Measurements from ENCODE around the gene SH3PXD2A. TPM values are rescaled to one million over a fixed set of nuclear protein-coding genes. Genes with fewer than 3 reads are reported as not detected.
"Not testable (repeated sequence)": the region's sequence is repeated elsewhere in the genome, so short reads cannot be mapped to it uniquely, and the experiment has no call there.

SH3PXD2A gene
- total RNA-seq, 1 experiment from 2014 or later: 6.8 TPM

- Histone ChIP-seq H3K4me3 (ENCODE audit: insufficient read depth, low read depth, low read length) (no peak overlapping the region), H3K27me3 (ENCODE audit: control insufficient read depth, insufficient read depth, low read length) (peaks cover 7% of the 10 kb centered on the region; the same call in 1 of the 2 replicates), H3K36me3 (replicated peaks; ENCODE audit: control insufficient read depth, insufficient read depth, low read length) (no peaks in the 10 kb centered on the region)
- DNase-seq: no peak
These were observed 6.0 kb downstream of the SH3PXD2A start for GRCh38 chr10:103849212-103849877.

- Histone ChIP-seq H3K27me3 (ENCODE audit: control insufficient read depth, insufficient read depth, low read length) (no peaks in the 10 kb centered on the region), H3K36me3 (replicated peaks; ENCODE audit: control insufficient read depth, insufficient read depth, low read length) (no peaks in the 10 kb centered on the region), H3K4me3 (ENCODE audit: insufficient read depth, low read depth, low read length) (no peak overlapping the region)
- peak; percentile 75 for DNase-seq
These were observed 7.4 kb downstream of the SH3PXD2A start for GRCh38 chr10:103847909-103848468.

- Histone ChIP-seq H3K36me3 (replicated peaks; ENCODE audit: control insufficient read depth, insufficient read depth, low read length) (no peaks in the 10 kb centered on the region), H3K4me3 (ENCODE audit: insufficient read depth, low read depth, low read length) (no peak overlapping the region), H3K27me3 (ENCODE audit: control insufficient read depth, insufficient read depth, low read length) (no peaks in the 10 kb centered on the region)
- DNase-seq: no peak
These were observed 8.0 kb downstream of the SH3PXD2A start for GRCh38 chr10:103847346-103847745.

GRCh38 chr10:103845972-103846371, 9.4 kb downstream of the SH3PXD2A start:
- Histone ChIP-seq H3K4me3 (ENCODE audit: insufficient read depth, low read depth, low read length) (no peak overlapping the region), H3K27me3 (ENCODE audit: control insufficient read depth, insufficient read depth, low read length) (no peaks in the 10 kb centered on the region), H3K36me3 (replicated peaks; ENCODE audit: control insufficient read depth, insufficient read depth, low read length) (no peaks in the 10 kb centered on the region)
- DNase-seq: no peak

GRCh38 chr10:103845346-103845745, 10.0 kb downstream of the SH3PXD2A start:
- not testable (repeated sequence) for H3K4me3 ChIP-seq (ENCODE audit: insufficient read depth, low read depth, low read length); H3K36me3 ChIP-seq (replicated peaks; ENCODE audit: control insufficient read depth, insufficient read depth, low read length); H3K27me3 ChIP-seq (ENCODE audit: control insufficient read depth, insufficient read depth, low read length); DNase-seq

- no peak overlapping the region for H3K4me3 ChIP-seq (ENCODE audit: insufficient read depth, low read depth, low read length)
- no peaks in the 10 kb centered on the region for H3K27me3 ChIP-seq (ENCODE audit: control insufficient read depth, insufficient read depth, low read length)
- DNase-seq: no peak
- no peaks in the 10 kb centered on the region for H3K36me3 ChIP-seq (replicated peaks; ENCODE audit: control insufficient read depth, insufficient read depth, low read length)
These were observed 11.4 kb downstream of the SH3PXD2A start for GRCh38 chr10:103843854-103844570.

- no peaks in the 10 kb centered on the region for H3K36me3 ChIP-seq (replicated peaks; ENCODE audit: control insufficient read depth, insufficient read depth, low read length)
- H3K27me3 ChIP-seq (ENCODE audit: control insufficient read depth, insufficient read depth, low read length): no peaks in the 10 kb centered on the region
- H3K4me3 ChIP-seq (ENCODE audit: insufficient read depth, low read depth, low read length): no peak overlapping the region
- DNase-seq: no peak
These were observed 12.3 kb downstream of the SH3PXD2A start for GRCh38 chr10:103843045-103843444.

- no peaks in the 10 kb centered on the region for H3K27me3 ChIP-seq (ENCODE audit: control insufficient read depth, insufficient read depth, low read length)
- H3K36me3 ChIP-seq (replicated peaks; ENCODE audit: control insufficient read depth, insufficient read depth, low read length): no peaks in the 10 kb centered on the region
- no peak for DNase-seq
- H3K4me3 ChIP-seq (ENCODE audit: insufficient read depth, low read depth, low read length): no peak overlapping the region
These were observed 12.8 kb downstream of the SH3PXD2A start for GRCh38 chr10:103842605-103843004.

- no peak for DNase-seq
- no peak overlapping the region for H3K4me3 ChIP-seq (ENCODE audit: insufficient read depth, low read depth, low read length)
- H3K27me3 ChIP-seq (ENCODE audit: control insufficient read depth, insufficient read depth, low read length): no peaks in the 10 kb centered on the region
- H3K36me3 ChIP-seq (replicated peaks; ENCODE audit: control insufficient read depth, insufficient read depth, low read length): no peaks in the 10 kb centered on the region
These were observed 13.9 kb downstream of the SH3PXD2A start for GRCh38 chr10:103841519-103841918.

GRCh38 chr10:103840740-103841070, 14.7 kb downstream of the SH3PXD2A start:
- Histone ChIP-seq H3K36me3 (replicated peaks; ENCODE audit: control insufficient read depth, insufficient read depth, low read length) (no peaks in the 10 kb centered on the region), H3K27me3 (ENCODE audit: control insufficient read depth, insufficient read depth, low read length) (no peaks in the 10 kb centered on the region), H3K4me3 (ENCODE audit: insufficient read depth, low read depth, low read length) (no peak overlapping the region)
- peak; percentile 70 for DNase-seq

- Histone ChIP-seq H3K4me3 (ENCODE audit: insufficient read depth, low read depth, low read length) (no peak overlapping the region), H3K36me3 (replicated peaks; ENCODE audit: control insufficient read depth, insufficient read depth, low read length) (no peaks in the 10 kb centered on the region), H3K27me3 (ENCODE audit: control insufficient read depth, insufficient read depth, low read length) (no peaks in the 10 kb centered on the region)
- peak; percentile 77 for DNase-seq
These were observed 15.3 kb downstream of the SH3PXD2A start for GRCh38 chr10:103839872-103840739.

- Histone ChIP-seq H3K36me3 (replicated peaks; ENCODE audit: control insufficient read depth, insufficient read depth, low read length) (no peaks in the 10 kb centered on the region), H3K27me3 (ENCODE audit: control insufficient read depth, insufficient read depth, low read length) (no peaks in the 10 kb centered on the region), H3K4me3 (ENCODE audit: insufficient read depth, low read depth, low read length) (no peak overlapping the region)
- DNase-seq: peak; percentile 69
These were observed 15.9 kb downstream of the SH3PXD2A start for GRCh38 chr10:103839519-103839871.

- Histone ChIP-seq H3K36me3 (replicated peaks; ENCODE audit: control insufficient read depth, insufficient read depth, low read length) (no peaks in the 10 kb centered on the region), H3K27me3 (ENCODE audit: control insufficient read depth, insufficient read depth, low read length) (no peaks in the 10 kb centered on the region), H3K4me3 (ENCODE audit: insufficient read depth, low read depth, low read length) (no peak overlapping the region)
- no peak for DNase-seq
These were observed 16.4 kb downstream of the SH3PXD2A start for GRCh38 chr10:103838862-103839518.

GRCh38 chr10:103838070-103838395, 17.3 kb downstream of the SH3PXD2A start:
- Histone ChIP-seq H3K27me3 (ENCODE audit: control insufficient read depth, insufficient read depth, low read length) (no peaks in the 10 kb centered on the region), H3K4me3 (ENCODE audit: insufficient read depth, low read depth, low read length) (no peak overlapping the region), H3K36me3 (replicated peaks; ENCODE audit: control insufficient read depth, insufficient read depth, low read length) (no peaks in the 10 kb centered on the region)
- no peak for DNase-seq
